NB4 (cell line): ENCODE data around the gene NTN4.

Experiments
- CTCF ChIP-seq: IDR thresholded peaks from one replicate; pipeline ENCODE4 v1.5.1; 2012; ENCODE audit warnings: low read depth, low read length
- MAX ChIP-seq: IDR thresholded peaks from 2 replicates; pipeline ENCODE4 v1.6.1; 2011; ENCODE audit warnings: low read depth, low read length
- POLR2A ChIP-seq: IDR thresholded peaks from 2 replicates; pipeline ENCODE4 v1.6.1; 2011; ENCODE audit warnings: mild to moderate bottlenecking; ENCODE audit not compliant: insufficient read length; ENCODE audit errors: extremely low read depth

DNA sequence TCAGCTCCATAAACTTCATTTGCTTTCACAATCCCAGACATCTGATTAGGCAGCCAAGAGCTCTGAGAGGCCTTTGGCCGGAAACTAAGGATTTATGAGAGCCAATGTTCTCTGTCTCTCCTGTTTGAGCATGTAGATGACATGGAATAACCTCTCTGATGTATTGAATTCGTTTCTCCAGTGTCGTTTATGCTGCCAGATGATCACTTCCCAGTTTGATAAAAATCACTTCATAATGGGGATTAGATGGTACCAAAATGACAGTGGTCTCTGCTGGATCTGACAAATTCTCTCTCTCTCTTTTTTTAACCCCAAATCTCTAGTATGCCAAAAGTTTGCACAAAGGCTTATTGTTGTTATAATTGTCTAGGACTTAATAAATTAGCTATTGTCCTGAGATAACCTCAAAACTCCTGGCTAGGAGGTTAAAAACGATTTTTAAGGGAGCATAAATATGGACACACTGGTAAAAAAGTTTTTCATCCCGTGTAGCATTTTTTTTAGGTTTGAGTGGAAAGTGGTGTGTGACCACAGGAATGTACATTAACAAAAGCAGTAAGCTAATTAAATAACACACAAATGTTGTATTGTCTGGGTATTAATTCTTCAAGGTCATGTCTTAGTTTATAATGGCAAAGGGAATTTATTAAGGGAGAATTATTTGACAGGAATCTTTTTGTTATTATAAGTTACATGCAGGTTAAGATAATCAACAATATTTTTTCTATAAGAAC, 156.7 kb downstream of the NTN4 start:
- TF ChIP-seq CTCF (no peak), MAX (no peak), POLR2A (no peak)
